Measurements from ENCODE around the gene EVX2.

Gene EVX2

DNA sequence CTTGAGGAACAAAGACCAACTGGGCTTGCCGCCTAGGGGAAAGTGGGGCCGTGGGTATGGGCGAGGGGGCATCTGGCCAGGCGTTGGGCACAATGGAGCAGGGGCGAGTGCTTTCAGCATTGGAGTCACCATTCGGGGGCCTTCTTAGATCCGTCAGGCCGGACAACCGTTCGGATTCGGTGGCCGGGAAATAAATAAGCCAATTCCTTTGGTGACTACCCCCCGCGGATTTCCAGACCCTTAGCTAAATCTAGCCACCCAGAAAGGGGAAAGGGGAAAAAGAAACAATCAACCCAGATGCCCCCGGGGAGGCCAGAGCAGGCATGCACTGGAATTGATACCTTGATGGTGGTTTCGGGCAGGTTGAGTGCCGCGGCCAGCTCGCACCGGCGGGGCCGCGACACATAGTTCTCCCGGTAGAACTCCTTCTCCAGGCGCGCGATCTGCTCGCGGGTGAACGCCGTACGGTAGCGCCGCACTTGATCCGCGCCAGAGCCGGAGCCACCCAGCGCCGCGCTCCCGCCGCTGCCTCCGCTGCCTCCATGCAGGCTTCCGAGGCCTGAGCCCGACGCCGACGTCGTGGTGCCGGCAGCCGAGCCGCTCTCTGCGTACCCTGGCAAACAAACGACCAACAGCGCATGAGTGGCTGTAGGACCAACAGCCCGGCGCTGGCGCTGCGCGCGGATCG is 1.8 kb downstream of the EVX2 start:
- no peak for DNase-seq

DNA sequence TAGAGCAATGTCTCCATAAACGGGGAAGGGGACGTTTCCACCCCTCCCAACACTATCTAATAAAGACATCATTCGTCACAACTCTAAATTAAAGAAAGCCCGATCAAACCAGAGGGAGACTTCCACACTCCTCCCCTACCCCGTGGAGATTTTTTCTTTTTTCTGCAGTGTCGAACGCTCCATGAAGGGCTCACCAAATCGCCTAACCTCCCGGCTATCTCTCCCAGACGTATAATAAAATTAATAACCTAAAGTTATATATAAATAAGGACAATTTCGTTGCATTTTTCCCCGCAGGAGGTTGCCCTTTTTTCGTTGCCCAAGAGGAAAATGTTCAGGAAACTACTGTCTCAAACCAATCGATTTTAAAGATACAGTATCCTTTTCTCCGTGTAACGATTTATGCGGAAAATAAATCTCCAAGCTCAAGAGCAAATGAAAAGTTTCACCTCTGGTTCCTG is 2.4 kb downstream of the EVX2 start:
- no peak for DNase-seq

GRCh38 chr2:176080540-176081375 is 3.0 kb downstream of the EVX2 start:
- DNase-seq = no peak

DNA sequence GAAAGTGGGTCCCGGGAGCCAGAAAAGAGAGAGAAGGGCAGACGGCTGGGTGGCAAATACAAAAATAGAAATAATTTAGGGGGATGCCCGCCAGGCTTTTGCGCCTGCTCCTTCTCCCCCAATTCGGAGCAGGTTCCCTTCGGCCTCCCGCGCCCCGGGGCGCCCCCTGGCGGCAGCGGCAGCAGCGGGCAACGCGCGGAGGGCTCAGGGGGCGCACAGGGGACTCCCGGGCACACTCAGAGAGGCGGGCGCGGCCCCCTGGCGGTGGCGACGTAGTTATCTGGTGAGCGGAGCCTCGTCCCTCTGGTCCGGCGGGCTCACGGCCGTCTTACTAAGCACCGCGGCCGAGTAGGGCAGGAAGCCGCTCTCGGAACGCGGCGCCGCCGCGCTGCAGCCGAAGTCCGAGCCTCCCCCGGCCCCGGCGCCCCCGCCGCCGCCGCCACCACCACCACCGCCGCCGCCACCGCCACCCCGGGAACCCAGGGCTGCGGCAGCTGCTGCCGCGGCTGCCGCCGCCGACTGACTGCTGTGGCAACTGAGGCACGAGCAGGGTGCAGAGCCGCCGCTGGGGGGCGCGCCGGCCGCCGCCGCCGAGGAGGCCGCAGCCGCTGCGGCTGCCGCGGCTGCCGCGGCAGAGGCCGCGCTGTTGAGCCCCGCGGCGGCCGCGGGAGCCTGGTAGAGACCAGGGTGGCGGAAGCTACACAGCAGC is 3.8 kb downstream of the EVX2 start:
- DNase-seq = no peak

- no peak for DNase-seq
These were observed 4.4 kb downstream of the EVX2 start for GRCh38 chr2:176079285-176079830.

DNA sequence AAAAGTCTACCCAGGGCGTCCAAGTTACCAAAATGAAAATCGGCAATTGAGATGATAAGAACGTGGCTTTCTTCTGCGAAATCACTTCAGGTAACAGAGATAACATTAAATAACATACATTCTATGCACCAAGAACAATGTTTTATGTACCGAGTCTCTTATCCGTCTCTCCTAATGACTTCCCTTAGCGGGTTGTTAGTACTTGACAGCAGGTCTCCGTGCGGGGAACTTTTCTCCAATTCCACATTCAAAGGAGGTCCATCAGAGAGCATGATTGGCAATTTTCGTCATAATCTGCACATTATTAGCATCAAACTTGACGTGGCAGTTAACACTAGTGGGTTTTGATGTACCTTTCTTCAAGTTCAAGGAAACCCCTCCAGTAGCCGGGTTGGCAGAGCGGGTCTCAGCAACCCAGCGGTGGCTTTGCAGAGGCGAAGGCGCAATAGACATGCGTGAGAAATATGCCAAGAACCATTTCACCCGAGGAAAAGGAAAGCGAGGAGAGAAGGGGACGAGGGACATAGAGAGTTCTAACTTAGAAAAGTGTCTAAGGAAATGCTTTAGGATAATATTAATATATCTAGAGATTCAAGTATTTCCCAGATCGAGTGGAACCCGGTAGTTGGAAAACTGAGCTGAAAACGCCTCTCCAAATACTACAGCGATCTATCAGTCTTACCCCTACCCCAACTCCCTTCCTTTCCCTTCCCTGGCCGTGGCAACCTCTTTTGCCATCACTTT is 5.0 kb downstream of the EVX2 start:
- DNase-seq = no peak

GRCh38 chr2:176076796-176077195 is 7.0 kb downstream of the EVX2 start:
- DNase-seq = no peak

DNA sequence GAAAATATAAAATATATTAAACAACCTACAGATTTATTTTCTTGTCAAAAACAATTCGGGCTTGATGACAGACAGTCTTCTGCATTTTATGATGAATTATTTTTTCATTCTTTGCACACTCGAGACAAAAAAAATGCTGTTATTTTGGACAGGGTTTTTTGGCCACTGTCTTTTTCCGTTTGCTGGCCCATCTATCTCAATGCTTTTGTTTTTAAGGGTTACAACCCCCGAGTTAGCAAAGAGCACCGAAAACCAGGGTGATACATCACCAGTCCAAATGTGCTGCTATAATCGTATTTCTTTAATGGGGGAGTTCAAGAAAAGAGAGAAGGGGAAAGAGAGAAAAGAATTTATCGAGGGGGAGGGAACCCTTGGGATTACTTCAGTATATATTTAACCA is 7.7 kb downstream of the EVX2 start:
- no peak for DNase-seq

DNA sequence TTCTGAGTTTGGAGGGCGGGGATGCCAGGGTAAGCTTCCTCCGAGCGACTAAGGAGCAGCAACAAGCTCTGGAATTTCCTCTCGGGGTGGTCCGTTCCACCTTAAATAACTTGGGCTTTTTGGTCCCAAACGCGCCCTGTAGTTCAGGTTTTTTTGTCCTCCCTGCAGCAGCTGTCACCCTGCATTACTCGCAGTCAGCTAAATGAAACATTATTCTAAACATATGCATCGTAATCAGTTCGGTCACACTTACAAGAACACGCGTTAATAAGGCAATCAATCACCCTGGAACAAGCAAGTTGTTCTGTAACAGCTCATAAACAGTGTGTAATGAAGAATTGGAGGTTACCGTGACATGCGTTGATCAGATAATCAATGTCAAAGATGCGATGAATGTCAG is 8.3 kb downstream of the EVX2 start:
- no peak for DNase-seq

- DNase-seq = no peak
These were observed 8.8 kb downstream of the EVX2 start for GRCh38 chr2:176074919-176075425.

- no peak for DNase-seq
These were observed 10.5 kb downstream of the EVX2 start for GRCh38 chr2:176072951-176073904.

DNA sequence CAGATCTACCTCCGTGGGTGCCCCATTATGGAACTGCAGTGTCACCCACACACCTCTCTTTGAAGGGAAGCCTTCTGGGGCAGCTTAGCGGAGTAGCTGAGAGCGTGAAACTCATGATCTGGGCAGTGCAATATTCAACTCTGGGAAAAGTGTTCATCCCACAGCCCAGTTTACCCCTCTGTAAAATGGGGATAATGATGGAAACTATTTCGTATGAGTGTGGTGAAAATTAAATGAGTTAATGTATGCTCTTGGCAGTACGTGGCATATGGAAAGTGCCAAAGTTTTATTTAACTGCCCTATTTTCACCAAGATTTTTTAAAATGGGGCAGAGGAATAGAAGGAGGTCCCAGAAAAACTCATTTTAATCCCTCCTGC is 11.5 kb downstream of the EVX2 start:
- no peak for DNase-seq

DNA sequence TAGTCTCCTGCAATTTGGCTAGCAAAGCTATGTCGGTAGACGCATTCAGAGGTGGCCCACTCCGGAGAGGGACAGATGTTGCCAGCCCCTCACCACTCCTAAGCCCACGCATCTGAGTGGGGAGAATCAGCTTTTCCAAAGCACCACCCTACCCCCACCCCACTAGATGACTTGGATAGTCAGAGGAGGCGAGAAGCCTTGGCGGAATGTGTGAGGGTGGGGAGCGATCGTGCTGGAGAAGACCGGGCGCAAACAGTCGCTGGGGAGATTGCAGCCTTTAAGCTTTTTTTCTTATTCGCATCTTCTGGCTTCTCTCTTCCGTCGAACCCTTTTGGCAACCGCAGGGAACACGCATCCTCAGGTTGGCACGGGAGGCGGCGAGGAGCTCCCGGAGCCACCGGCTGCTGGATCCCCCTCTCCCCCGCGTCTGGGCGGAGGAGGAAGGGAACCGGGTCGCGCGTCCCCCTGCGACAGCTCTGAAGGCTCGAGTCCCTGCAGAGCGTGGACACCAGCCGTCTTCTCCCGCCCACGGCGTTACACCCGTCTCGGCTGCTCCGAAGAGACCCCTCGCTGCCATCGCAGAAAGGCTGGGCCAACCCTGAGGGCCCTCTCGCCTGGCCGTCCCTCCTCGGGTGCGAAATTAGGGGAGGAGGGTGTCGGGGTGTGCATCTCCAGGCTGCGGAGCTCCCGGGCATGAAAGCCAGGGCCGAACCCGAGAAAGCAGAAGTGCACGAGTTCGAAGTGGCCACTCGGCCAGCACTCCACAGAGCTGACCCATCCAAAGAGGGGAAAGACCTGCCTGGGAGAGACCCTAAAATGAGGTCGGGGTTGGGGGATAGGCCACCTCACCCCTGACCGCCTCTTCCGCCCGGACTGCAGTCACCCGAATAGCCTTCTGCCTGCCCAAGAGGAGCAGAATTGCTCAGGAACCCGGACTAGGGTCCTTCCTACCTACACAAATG is 12.2 kb downstream of the EVX2 start:
- DNase-seq = no peak

- DNase-seq = no peak
These were observed 15.3 kb downstream of the EVX2 start for GRCh38 chr2:176068419-176068832.

DNA sequence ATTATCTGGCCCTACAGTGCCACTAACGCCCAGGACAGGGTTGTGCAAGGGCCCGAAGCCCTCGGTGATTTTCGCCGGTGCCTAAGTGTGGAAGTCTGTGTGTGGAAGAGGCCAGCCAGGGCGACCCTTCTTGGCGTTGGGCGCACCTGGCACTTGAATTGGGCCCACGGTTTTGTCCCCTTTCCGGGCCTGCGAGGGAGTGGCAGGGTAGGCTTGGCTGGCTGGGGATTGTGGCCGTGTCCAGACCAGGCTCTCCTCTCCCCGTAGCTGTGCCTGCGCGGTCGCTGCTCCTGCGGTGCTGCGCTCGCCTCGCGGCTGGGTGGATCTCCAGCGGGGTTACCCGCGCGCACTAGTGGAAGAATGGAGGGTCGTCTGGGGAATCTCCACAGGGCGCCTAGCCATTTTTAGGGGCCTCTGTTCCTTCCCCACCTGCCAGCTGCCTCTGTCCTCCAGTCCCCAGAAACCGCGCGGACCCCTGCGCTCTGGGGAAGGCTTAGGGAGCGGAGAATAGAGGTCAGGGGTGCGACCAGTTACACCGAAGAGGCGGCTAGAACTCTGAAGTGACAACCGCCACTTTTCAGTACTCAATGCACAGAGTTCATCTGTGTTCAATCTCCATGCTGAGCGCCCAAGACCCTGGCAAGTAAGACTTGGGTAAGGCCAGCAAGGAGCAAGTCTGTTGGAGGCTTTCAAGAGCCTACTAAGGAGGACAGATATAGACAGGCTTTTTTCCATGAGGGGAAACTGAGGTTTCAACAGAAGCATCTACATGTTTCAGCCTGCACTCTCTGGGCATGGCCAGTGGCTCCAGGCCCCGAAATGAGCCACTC is 16.0 kb downstream of the EVX2 start:
- DNase-seq = no peak

DNA sequence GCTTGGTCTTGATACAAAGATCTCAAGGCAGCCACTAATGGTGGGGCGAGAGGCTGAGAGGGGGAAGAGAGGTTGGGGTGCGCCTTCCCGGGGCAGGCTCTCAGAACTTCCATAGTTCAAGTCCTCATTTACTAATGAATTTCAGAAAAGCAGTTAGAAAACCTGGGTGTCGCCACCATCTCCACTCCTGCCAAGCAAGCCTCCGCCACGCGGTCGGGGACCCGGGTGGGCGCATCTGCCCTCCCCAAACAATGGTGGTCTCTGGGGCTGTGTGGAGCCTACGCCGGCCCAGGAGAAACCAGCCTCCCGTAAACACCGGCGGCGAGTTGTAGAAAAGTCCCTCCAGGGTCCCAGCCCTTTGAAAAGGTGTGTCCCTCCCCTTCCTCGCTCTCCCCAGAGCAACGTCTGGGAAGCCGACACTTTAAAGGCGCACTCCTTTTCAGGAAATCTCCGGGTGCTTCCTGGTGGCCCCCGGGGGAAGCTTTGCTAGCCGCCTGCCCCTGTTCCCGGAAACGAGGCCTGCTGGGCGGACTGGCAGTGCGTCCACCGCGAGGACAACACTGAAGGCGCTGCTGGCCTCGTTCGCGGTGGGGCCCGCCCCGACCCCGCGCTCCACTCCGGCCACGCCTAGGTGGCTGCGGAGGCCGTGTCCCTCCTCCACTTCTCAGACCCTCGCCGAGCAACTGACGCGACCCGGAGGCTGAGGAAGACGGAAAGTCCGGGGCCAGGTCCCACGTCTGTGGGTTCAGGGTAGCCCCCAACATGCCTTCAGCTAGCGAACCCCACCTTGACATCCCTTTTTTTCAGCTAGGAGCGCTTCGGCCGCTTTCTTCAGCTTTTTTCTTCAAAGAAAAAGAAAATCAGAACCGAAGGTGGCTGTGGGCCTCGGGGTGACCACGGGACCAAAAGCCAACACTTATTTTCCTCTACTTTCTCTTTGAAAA is 16.8 kb downstream of the EVX2 start:
- no peak for DNase-seq

DNA sequence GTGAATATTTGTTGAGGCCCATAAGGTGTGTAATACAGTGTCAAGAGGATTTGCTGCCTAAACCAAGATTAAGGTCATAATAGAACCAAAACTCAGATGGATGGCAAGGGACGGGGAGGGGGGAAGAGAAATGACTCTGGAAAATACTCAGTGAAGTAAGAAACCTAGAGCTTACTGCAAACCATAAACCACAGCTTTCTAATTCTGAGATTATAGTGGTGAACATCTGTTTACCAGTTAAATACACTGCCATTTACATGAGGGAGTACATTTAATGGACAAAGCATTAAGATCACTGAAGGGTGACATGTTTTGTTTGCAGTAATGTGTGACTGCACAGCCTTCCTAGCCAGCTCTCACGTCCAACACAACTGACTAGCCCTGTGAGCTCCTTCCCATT is 19.8 kb downstream of the EVX2 start:
- no peak for DNase-seq

- DNase-seq = no peak
These were observed 27.4 kb downstream of the EVX2 start for GRCh38 chr2:176056406-176056805.
